ENCODE data around the gene HAUS8. TPM values are rescaled to one million over a fixed set of nuclear protein-coding genes. Genes with fewer than 3 reads are reported as not detected.

Gene HAUS8
- total and polyA plus RNA-seq, 2 of the 8 experiments (the other 6 are each of a cell fraction or from before 2014, with no cell fraction given): 18.4 to 23.2 TPM

- Histone ChIP-seq H3K27me3 (replicated peaks in 1 of 4; ENCODE audit: control insufficient read depth in 3 of 4, extremely low read depth in 1 of 4, insufficient read depth in 3 of 4, low read length in 3 of 4) (peaks cover 0 to 1% (median under 1%) of the 10 kb centered on the region in 4 experiments; a peak in 2 of 7 replicates), H3K23me2 (ENCODE audit: low read depth, low read length) (no peaks in the 10 kb centered on the region), H4K20me1 (replicated peaks in 1 of 2; ENCODE audit: control insufficient read depth in 1 of 2, insufficient read depth in 2 of 2, low read length in 2 of 2) (no peaks in the 10 kb centered on the region), H2BK15ac (ENCODE audit: low read length) (no peak overlapping the region), H4K8ac (ENCODE audit: extremely low read depth, insufficient read depth, low read length) (no peak overlapping the region), H3K56ac (replicated peaks; ENCODE audit: insufficient read length, low read depth, low read length) (no peak overlapping the region), H3K18ac (ENCODE audit: extremely low read depth, low read length) (no peak overlapping the region), H2BK12ac (ENCODE audit: low read depth, low read length) (no peak overlapping the region), H3K9me3 (ENCODE audit: insufficient read depth in 2 of 2, low read depth in 1 of 2, low read length in 1 of 2) (peaks cover 8 to 10% of the 10 kb centered on the region in 2 experiments), H3K4me3 (ENCODE audit: extremely low read depth in 1 of 4, insufficient read depth in 2 of 4, low read depth in 3 of 4, low read length in 4 of 4) (no peak overlapping the region), H2AFZ (ENCODE audit: low read length) (no peak overlapping the region), H3K14ac (ENCODE audit: insufficient read length) (no peak overlapping the region), H3K4ac (replicated peaks; ENCODE audit: insufficient read length, low read depth, low read length) (no peak overlapping the region), H2AK5ac (ENCODE audit: low read depth, low read length) (no peak overlapping the region), H4K91ac (replicated peaks; ENCODE audit: insufficient read length, low read length) (no peak overlapping the region), H2BK5ac (ENCODE audit: low read depth, low read length) (no peak overlapping the region), H3K79me2 (ENCODE audit: control insufficient read depth in 1 of 2, insufficient read depth in 2 of 2, low read length in 2 of 2) (peaks cover 0 to 3% of the 10 kb centered on the region in 2 experiments; a peak in 2 of 4 replicates), H2BK120ac (replicated peaks; ENCODE audit: low read depth, low read length) (no peak overlapping the region), H3K23ac (ENCODE audit: insufficient read length) (no peak overlapping the region), H3K36me3 (ENCODE audit: control insufficient read depth in 2 of 4, insufficient read depth in 4 of 4, low read length in 3 of 4) (no peaks in the 10 kb centered on the region), H3K9ac (replicated peaks in 1 of 4; ENCODE audit: extremely low read depth in 1 of 4, low read depth in 3 of 4, low read length in 3 of 4) (no peak overlapping the region), H3K79me1 (ENCODE audit: low read depth, low read length) (no peaks in the 10 kb centered on the region), H4K5ac (ENCODE audit: insufficient read length, low read depth, low read length) (no peak overlapping the region), H3K4me1 (replicated peaks in 1 of 4; ENCODE audit: control insufficient read depth in 3 of 4, insufficient read depth in 4 of 4, low read length in 3 of 4) (peaks cover 0 to 1% (median 0%) of the 10 kb centered on the region in 4 experiments; a peak in 3 of 7 replicates), H2BK20ac (ENCODE audit: low read length) (no peak overlapping the region), H3K4me2 (ENCODE audit: insufficient read depth in 1 of 2, low read depth in 2 of 2, low read length in 2 of 2) (no peak overlapping the region), H3K27ac (ENCODE audit: low read depth, low read length) (0 out of 2 replicates have a peak overlapping the region, but pooled peaks have one; percentile 12)
- ChIA-PET POLR2A (ENCODE audit: partially characterized antibody) (interaction anchor here (0.6 kb wide), 1 partner anchor 274 kb away, joined by 3 read pairs; no protein-coding TSS in a partner anchor), CTCF (ENCODE audit: partially characterized antibody) (interaction anchor here (0.6 kb wide), 2 partner anchors 9 to 64 kb away, joined by 3 read pairs; no protein-coding TSS in a partner anchor)
- FAIRE-seq (no peak), DNase-seq (ENCODE audit: low read depth in 1 of 2, low spot score in 2 of 2) (no peak)
- TF ChIP-seq GTF2F1 (IDR thresholded peaks at IDR 0.05; ENCODE audit: borderline replicate concordance, low read depth, low read length): no peak
- TF ChIP-seq TAF1 (IDR thresholded peaks at IDR 0.05; ENCODE audit: low read depth, low read length): no peak
- TF ChIP-seq RFX5 (IDR thresholded peaks at IDR 0.05; ENCODE audit: borderline replicate concordance, low read depth, low read length): no peak
- no peak for TF ChIP-seq JUND (IDR thresholded peaks at IDR 0.05; ENCODE audit: low read length)
- TF ChIP-seq ATF2 (IDR thresholded peaks at IDR 0.05; ENCODE audit: low read length): no peak
- TF ChIP-seq KDM1A (IDR thresholded peaks at IDR 0.05; ENCODE audit: borderline replicate concordance, low read length): no peak
- no peak for TF ChIP-seq ATF3 (IDR thresholded peaks at IDR 0.05; ENCODE audit: insufficient read depth, low read depth, low read length)
- TF ChIP-seq CBX8 (IDR thresholded peaks at IDR 0.05; ENCODE audit: borderline replicate concordance, low read depth, low read length): no peak
- no peak for TF ChIP-seq SP2 (IDR thresholded peaks at IDR 0.05; ENCODE audit: low read length)
- TF ChIP-seq CTBP2 (IDR thresholded peaks at IDR 0.05; ENCODE audit: borderline replicate concordance, insufficient read depth, insufficient read length, low read length): no peak
- TF ChIP-seq RBBP5 (IDR thresholded peaks at IDR 0.05; ENCODE audit: borderline replicate concordance, low read depth, low read length): no peak
- TF ChIP-seq EP300 (IDR thresholded peaks at IDR 0.05; ENCODE audit: borderline replicate concordance in 1 of 2, low read depth in 2 of 2, low read length in 2 of 2): no peak
These were observed 54.9 kb downstream of the HAUS8 start for GRCh38 chr19:17020385-17020784.

Data from H1 (cell line).